HG03039 (cell line): Measurements from ENCODE around the gene TP73.
"Not testable (repeated sequence)": the region's sequence is repeated elsewhere in the genome, so short reads cannot be mapped to it uniquely, and the experiment has no call there.

Experiments used
- ATAC-seq: cut with Tn5 transposase; IDR thresholded peaks from one replicate; pipeline ENCODE4 v1.9.1; 2021; ENCODE audit warnings: mild to moderate bottlenecking, moderate library complexity; ENCODE audit not compliant: unreplicated experiment

TP73 gene

DNA sequence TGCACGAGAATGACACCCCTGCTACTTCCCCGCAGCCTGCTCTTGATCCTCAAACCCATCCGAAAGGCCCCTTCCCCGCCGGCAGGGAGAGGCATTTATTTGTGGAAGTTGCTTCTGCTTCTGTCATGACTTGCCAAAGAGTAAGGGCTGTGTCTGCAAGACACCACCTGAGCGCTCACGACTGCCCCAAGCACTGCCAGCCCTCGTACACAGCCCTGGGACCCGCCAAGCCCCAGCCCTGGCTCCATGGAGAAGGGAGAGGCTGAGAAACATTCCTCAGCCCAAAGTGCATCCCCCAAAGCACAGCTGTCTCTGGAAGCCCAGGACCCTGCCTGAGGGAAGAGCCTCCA, 33.8 kb upstream of the TP73 start:
- no peak for ATAC-seq

DNA sequence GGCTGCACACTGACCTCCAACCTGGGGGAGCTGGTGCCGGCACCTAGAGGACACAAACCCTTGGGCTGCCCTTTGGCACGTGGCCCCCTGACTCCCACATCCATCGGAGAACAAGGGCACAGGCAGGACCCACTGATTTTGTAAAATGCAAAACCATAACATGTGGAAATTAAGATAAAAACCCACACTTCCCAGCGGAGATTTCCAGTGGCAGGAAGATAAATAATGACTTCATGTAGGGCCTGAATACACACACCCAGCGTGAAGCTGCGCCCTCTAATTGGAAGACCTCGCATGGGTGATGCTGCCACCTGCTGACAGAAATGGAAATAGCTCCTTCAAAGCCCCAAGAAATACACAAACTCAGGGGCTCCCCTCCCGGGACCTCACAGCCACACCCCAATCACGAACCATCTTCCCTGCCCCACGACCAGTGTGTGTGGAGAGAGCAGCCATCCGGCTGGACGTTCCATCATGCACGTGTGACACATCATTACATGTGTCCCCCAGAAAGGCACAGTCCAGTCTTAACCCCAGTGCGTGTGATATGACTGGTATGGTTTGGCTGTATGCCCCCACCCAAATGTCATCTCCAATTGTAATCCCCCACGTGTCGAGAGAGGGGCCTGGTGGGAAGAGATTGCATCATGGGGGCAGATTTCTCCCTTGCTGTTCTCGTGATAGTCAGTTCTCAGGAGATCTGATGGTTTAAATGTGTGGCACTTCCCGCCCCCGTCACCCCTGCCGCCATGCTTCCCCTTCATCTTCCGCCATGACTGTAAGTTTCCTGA, 33.2 kb upstream of the TP73 start:
- ATAC-seq, result no peak

DNA sequence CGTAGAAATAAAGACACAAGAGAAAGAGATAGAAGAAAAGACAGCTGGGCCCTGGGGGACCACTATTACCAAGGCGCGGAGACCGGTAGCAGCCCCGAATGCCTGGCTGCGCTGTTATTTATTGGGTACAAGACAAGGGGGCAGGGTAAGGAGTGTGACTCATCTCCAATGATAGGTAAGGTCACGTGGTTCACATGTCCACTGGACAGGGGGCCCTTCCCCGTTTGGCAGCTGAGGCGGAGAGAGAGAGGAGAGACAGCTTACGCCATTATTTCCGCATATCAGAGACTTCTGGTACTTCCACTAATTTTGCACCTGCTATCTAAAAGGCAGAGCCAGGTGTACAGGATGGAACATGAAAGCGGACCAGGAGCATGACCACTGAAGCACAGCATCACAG, 31.6 kb upstream of the TP73 start:
- no peak for ATAC-seq

DNA sequence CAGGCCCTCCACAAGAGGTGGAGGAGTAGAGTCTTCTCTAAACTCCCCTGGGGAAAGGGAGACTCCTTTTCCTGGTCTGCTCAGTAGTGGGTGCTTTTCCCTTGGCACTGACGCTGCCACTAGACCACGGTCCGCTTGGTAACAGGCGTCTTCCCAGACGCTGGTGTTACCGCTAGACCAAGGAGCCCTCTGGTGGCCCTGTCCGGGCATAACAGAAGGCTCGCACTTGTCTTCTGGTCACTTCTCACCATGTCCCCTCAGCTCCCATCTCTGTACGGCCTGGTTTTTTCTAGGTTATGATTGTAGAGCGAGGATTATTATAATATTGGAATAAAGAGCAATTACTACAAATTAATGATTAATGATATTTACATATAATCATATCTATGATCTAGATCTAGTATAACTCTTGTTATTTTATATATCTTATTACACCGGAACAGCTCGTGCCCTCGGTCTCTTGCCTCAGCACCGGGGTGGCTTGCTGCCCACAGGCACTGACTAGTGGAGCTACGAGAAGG, 31.1 kb upstream of the TP73 start:
- ATAC-seq, result not testable (repeated sequence)

DNA sequence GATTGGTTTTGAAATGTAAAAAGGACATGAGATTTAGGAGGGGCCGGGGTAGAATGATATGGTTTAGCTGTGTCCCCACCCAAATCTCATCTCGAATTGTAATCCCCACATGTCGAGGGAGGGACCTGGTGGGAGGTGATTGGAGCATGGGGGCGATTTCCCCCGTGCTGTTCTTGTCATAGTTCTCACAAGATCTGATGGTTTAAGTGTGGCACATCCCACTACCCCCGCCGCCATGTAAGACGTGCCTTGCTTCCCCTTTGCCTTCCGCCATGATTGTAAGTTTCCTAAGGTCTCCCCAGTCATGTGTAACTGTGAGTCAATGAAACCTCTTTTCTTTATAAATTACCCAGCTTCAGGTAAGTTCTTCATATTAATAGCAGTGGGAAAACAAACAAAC, 30.2 kb upstream of the TP73 start:
- not testable (repeated sequence) for ATAC-seq

DNA sequence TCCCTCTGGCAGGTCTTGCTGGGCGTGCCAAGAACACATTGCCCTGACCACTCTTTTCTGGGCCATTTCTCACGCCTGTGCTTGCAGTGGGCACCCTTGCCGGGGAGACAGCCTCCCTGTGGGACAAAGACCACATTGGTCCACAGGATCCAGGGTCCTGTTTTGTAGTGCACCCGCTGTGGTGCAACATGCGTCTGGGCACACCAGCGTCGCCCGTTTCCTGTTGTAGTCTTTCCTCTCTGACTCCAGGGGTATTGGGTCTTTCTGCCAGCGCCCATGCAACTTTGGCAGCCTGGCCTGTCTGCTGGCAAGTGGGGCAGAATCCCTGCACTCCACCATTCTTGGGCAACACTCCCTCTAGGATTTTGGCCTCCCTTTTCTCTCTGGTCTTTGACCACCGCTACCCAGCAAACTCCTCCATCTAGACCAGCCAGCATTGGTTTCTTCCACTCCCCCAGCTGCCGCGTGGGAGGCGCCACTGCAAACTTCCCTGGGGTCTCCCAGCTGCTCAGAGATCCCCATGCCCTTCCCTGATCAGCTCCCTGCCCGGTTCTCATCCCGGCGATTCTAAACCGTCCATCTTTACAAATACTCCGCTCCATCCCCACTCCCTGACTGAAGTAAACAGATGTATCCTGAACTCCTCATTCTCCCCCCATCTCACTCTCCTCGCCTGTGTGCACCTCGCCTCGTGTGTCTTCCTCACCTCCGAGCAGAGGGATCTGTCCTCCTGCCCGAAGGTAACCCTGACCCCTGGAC, 28.7 kb upstream of the TP73 start:
- ATAC-seq, result no peak

DNA sequence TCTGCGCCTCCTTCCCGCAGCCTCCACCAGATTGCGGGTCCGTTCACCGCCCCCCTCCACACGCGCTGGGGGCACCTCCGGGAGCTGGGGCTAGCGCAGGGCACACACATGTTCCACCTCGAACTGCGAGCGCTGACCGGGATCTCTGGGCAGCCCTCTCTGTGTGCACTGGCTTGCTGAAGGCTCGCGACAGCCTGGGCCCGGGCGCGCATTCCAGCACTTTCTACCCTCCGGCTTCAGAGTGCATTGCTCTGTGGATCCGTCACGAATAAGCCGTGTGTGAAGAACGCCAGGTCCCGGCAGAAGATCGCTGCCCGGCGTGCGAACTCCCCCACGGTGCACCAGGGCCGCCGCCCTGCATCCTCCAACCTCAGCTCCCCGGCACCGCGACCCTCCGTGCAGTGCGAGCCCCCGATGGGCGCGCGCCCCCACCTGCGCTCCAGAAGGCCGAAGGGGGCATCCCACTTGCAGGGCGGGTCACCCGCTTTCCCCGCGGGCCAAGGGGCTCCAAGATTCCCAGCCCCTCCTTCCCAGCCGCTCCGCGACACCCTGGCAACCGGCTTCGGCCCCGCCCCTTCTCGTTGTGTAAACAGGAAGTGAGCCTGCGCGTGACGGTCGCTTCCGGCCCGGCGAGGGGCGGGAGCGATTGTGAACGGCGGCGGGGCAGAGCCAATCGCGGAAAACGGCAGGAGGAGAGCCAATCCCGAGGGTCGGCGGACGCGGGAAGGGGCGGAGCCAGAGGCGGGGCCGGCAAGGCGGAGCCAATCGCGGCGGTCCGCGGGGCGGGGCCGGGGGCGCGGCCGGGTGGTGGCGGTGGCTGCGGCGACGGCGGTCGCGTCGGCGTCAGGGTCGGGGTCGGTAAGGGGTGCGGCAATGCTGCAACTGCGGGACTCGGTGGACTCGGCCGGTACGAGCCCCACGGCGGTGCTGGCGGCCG, 27.8 kb upstream of the TP73 start, which contains the start of gene TPRG1L:
TSS of gene TPRG1L (plus strand) at position 816 of the 937 bp plus-strand sequence. CDS start at position 874, 58 bp downstream.
- ATAC-seq, result peak; percentile 93

DNA sequence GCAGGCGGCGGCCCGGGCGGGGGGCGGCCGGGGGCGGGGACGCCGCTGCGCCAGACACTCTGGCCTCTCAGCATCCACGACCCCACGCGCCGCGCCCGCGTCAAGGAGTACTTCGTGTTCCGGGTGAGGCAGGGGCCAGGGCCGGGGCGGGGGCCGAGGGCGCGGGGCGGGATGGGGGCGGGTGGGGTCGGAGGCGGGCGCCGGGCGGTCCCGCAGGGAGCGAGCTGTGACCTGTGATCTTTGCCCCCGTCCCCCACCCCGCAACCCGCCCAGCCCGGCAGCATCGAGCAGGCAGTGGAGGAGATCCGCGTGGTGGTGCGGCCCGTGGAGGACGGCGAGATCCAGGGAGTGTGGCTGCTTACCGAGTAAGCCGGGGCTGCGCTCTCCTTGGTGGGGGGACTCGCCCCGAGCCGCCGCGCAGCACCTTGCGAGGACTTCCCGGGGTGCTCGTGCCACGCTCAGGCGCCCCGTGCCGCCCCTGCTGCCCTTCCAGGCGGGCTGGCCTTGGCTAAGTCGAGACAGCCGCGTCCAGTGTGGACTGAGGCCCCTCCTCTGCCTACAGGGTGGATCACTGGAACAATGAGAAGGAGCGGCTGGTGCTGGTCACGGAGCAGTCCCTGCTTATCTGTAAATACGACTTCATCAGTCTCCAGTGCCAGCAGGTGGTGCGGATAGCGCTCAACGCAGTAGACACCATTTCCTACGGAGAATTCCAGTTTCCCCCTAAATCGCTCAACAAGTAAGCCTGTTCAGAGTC, 27.0 kb upstream of the TP73 start:
- peak; percentile 4 for ATAC-seq

DNA sequence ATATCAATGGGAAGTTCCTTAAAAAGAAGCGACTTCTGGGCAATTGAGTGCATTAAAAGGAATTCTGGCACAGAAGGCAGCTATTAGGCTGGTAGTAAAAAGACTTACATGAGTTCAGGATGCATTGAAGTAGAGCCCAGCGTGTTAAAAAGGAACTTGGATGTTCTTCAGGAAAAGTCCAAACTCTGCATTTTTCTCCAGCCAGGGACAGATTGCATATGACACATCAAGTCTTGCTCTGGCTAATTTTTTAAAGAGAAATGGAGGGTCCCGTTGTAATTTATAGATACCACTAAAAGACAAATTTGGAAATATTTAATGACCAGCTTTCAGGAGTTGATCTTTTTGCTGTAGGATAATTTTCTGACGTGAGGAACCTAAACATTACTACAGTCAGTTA, 26.3 kb upstream of the TP73 start:
- ATAC-seq, result no peak

DNA sequence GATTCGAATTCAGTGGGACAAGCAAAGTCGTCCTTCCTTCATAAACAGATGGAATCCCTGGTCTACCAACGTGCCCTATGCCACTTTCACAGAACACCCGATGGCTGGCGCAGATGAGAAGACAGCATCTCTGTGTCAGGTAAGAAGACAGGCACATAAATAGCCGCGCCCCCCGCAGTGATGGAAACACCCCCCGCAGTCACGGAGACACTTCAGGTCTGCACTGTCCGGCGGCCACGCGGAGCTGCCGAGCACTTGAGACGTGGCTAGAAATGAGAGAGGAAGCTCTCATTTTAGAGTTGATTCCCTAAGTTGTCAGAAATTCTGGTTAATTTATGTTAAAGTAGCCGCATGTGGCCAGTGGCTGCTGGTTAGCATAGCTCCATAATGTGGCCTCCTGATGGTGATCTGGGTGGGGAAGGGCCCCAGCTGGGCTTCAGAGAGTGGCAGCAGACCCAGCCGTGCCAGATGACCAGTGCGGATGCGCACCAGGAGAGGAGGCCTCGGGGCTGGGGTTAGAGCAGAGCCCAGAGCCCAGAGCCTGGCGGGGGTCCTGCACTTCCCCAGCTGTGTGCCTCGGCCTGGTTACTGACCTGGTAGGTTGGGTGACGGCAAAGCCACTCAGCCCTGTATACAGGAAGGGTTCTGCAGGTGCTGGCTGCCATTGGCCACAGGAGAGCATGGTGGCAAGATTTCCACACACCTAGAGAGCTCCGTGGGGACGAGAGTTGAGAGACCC, 24.6 kb upstream of the TP73 start:
- ATAC-seq, result no peak

DNA sequence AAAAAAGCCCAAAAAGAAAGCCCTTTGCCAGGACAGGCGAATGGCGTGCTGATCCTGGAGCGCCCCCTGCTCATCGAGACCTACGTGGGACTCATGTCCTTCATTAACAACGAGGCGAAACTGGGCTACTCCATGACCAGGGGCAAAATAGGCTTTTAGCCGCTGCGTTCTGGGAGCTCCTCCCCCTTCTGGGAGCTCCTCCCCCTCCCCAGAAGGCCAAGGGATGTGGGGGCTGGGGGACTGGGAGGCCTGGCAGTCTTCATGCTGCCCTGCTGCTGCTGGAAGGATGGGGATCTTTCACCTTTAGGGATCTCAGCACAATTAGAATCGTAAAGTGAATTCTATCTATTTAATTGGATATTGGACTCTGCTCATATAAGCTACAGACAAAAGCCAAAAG, 23.9 kb upstream of the TP73 start:
- no peak for ATAC-seq

DNA sequence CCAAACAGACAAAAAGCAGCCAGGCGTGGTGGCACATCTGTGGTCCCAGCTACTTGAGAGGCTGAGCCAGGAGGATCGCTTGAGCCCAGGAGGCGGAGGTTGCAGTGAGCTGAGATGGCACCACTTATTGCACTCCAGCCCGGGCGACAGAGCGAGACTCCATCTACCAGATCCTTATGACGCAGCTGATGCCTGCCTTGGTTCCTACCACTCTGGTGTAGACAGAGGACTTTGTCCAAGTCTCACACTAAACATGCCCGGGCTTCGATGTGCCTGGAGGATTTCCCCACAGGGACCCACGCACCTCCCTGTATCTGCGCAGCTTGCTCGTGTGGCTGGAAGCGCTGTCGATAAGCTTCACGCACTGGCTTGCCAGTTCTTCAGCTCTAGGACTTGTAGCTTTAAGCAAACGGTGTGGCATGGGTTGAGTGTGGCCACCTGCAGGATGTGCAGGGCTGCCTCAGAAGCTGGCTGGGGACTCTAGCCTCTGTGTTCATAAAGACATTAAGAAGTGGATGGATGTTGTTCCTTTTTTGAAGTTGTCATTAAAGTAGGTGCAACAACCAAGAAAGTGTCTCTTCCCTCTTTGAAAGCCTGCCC, 22.7 kb upstream of the TP73 start:
- ATAC-seq, result no peak

DNA sequence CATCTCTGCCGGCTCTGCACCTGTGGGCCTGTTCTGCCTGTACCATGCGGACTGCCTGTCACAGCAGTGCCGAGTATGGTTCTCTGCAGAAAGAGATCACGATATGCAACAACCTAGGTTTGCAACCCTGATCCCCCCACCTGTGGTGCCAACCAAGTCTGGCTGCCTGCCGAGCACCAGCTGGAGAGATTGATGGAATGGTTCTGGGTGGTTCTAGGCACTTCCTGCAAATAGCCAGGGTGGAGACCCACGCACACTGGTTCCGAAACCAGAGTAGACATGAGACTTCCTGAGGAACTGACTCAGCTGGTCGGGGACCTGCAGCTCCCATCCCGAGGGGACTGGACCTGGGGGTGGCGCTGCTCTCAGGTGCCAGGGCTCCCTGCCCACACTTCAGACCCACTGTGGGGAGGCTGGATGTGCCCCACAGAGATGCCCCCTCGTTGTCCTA, 22.1 kb upstream of the TP73 start:
- no peak for ATAC-seq

DNA sequence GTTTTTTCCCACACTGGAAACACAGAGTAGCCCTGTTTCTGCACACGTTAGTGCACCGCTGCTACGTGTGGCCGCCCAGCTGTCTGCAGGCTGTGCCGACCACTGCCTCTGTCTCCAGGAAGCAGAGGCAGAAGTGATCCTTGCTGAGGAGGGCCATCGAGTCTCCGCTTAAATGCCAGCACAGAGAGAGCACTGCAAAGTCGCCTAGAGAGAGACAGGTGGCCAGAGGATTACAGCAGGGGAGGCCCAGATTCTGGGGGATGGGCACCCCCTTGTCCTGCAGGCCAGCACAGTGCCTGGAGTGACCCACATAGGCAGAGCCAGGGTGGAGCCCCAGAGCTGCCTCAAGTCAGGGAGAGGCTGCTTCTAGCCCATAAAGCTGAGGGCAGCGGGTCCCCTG, 21.4 kb upstream of the TP73 start:
- ATAC-seq, result no peak

DNA sequence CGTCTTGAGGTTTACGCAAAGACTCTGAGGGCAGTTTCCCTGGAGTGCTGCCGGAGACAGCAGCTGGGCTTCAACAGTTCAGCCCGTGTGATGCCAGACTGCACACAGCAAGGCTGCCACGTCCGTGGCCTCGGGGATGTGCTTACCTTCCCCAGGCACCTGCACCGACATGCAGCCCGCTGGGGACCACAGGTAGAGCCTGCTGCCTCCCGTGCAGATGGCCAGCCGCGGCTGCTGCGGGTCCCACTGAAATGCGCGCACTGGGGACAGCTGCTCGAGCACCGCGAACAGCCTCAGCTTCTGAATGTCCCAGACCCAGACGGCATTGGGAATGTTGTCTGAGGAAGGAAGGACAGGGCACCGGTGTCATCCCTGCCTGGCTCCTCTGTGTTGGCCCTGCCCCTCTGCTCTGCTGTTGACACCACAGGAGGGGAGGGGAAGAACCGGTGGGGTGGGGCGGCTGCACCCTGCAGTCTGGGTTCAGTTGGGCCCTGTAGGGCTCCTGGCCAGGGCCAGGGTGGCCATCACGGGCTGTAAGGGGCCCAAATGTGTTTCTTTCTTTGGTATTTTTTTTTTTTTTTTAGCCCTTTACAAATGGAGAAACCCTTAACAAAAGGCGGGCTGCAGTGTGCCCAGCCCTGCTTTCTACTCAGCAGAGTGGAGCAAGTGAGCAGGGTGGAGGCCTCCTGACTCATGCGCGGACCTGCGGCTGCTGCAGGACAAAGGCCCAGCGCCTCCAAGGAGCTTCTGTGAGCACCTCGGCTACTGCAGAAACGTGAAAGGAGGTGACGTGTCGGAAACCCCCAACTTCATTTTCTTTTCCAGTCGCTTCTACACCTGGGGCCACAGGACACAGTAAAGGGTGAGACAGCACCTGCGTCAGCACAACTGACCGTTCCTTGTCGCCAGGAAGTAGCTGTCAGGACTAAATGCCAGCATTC, 20.7 kb upstream of the TP73 start:
- no peak for ATAC-seq

DNA sequence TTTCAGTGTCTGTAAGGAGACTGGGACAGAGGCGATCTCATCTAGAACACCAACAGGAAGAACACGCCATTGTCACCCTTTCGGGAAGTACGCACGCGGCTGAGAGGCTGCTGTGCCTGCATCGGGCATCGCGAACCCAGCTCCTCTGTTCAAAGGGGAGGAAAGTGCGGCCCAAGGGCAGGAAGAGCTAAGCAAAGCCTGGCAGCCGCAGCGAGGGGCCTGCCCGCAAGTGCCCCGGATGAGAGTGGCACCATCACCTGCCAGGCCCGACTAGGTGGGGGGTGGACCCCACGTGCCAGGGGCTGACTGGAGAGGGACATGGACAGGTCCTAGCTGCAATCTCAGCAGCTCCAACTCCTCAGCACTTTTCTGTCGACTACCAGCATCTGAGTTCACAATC, 20.0 kb upstream of the TP73 start:
- ATAC-seq, result no peak

DNA sequence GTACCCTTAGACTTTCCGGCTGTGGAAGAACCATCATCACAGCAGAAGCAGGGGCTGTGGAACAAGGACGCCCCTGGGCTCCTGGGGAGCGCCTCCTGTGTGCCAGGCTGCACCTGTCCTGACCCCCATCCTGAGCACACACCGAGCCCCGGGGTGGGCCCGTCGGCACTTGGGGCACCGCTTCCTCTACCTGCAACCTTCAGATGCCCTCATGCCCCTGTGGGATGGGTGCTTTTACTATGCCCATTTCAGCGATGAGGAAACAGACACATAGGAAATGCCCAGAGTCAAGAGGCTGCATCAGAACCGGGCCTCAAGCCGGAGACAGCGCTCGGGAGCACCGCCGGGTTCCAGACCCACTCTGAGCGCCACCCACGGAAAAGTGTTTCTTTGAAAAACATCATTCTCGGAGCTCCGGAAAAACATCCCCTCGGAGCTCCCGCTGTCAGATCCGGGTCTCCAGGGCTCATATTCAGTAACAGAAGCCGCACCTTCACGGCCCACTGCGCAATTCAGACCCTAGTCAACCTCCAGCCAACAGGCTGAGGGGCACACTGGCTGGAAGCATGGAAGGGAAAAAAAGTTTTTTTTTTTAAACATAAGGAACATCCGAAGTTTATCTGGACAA, 19.5 kb upstream of the TP73 start:
- no peak for ATAC-seq
